OCI-LY1 (cell line): ENCODE measurements around the gene KCNK5.

Source experiments
- H2AFZ ChIP-seq: fragments of 200-600 bp; sonication (generic), shearing (Covaris generic); 2 replicates; pipeline ENCODE4 v1.6.0; 2014; ENCODE audit warnings: antibody characterized with exemption, mild to moderate bottlenecking, low read length
- H3F3A ChIP-seq: fragments of 200-600 bp; sonication (generic), shearing (Covaris generic); 2 replicates; pipeline ENCODE4 v1.6.0; 2014; ENCODE audit warnings: mild to moderate bottlenecking, antibody characterized with exemption, low read length, moderate library complexity; ENCODE audit not compliant: insufficient read depth
- H3K27ac ChIP-seq: fragments of 200-600 bp; sonication (generic); 2 replicates; pipeline ENCODE4 v1.5.1; 2014; ENCODE audit warnings: low read length, mixed run types, mild to moderate bottlenecking, low read depth; ENCODE audit not compliant: poor library complexity, severe bottlenecking
- H3K27me3 ChIP-seq: fragments of 200-600 bp; sonication (generic); 2 replicates; pipeline ENCODE4 v1.6.0; 2014; ENCODE audit warnings: antibody characterized with exemption, mild to moderate bottlenecking, low read length, moderate library complexity; ENCODE audit not compliant: insufficient read depth
- H3K36me3 ChIP-seq: fragments of 200-600 bp; sonication (generic); 2 replicates; pipeline ENCODE4 v1.6.1; 2014; ENCODE audit warnings: mild to moderate bottlenecking, antibody characterized with exemption, low read length, moderate library complexity, mixed read lengths; ENCODE audit not compliant: insufficient read depth
- H3K4me1 ChIP-seq: fragments of 200-600 bp; sonication (generic); 2 replicates; pipeline ENCODE4 v1.5.1; 2014; ENCODE audit warnings: mild to moderate bottlenecking, low read length, moderate library complexity; ENCODE audit not compliant: insufficient read depth, severe bottlenecking
- H3K4me2 ChIP-seq: fragments of 200-600 bp; sonication (generic), shearing (Covaris generic); 2 replicates; pipeline ENCODE4 v1.6.1; 2014; ENCODE audit warnings: low read length
- H3K4me3 ChIP-seq: fragments of 200-600 bp; sonication (generic); 2 replicates; pipeline ENCODE4 v1.5.1; 2014; ENCODE audit warnings: low read length, low read depth, mild to moderate bottlenecking, mixed read lengths; ENCODE audit not compliant: poor library complexity, severe bottlenecking
- H3K79me2 ChIP-seq: fragments of 200-600 bp; shearing (Covaris generic); 2 replicates; pipeline ENCODE4 v1.6.1; 2016; ENCODE audit warnings: mixed run types, low read length, mixed read lengths; ENCODE audit not compliant: insufficient read depth
- H3K9ac ChIP-seq: fragments of 200-600 bp; sonication (generic), shearing (Covaris generic); 2 replicates; pipeline ENCODE4 v1.6.1; 2014; ENCODE audit warnings: mild to moderate bottlenecking, low read length, mixed read lengths
- H3K9me2 ChIP-seq: fragments of 200-600 bp; sonication (generic), shearing (Covaris generic); 2 replicates; pipeline ENCODE4 v1.6.1; 2014; ENCODE audit warnings: low read depth, mild to moderate bottlenecking, low read length, mixed read lengths
- H3K9me3 ChIP-seq: fragments of 200-600 bp; shearing (Covaris generic); 2 replicates; pipeline ENCODE4 v1.6.1; 2014; ENCODE audit warnings: low read length, mixed read lengths
- H4K20me1 ChIP-seq: fragments of 200-600 bp; sonication (generic), shearing (Covaris generic); 2 replicates; pipeline ENCODE4 v1.6.0; 2016; ENCODE audit warnings: mild to moderate bottlenecking, low read length; ENCODE audit not compliant: insufficient read depth
- EZH2 ChIP-seq: fragments of 200-600 bp; sonication (generic), shearing (Covaris generic); IDR thresholded peaks from 2 replicates; pipeline ENCODE4 v1.8.0; 2017; ENCODE audit warnings: borderline replicate concordance, mixed run types, mild to moderate bottlenecking, antibody characterized with exemption, low read length, moderate library complexity, mixed read lengths
- TF ChIP-seq, protein P1 (sequence below): fragments of 200-600 bp; sonication (generic), shearing (Covaris generic); IDR thresholded peaks from 2 replicates; pipeline ENCODE4 v1.5.1; 2017; ENCODE audit warnings: mild to moderate bottlenecking, antibody characterized with exemption, low read length, moderate library complexity, mixed read lengths

Gene KCNK5

DNA sequence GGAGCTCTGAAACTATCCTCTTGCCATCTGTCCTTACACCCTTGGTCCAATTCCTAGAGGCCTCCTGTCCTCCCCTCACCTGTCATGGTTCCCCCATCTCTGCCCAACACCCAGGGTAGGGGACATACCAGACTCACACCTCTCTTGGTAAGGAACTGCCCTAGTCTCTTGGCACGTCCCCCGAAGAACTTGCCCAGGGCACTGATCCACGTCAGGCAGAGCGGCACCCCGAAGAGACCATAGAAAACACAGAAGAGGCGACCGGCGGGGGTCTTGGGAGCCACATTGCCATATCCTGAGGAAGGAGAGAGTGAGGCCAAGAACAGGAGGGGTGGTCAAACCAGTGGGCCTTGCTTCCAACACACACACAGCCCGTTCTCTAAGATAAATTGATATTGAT, 34.8 kb downstream of the KCNK5 start:
- no peak overlapping the region for H3K27ac ChIP-seq
- H3K36me3 ChIP-seq = no peaks in the 10 kb centered on the region
- no peaks in the 10 kb centered on the region for H3F3A ChIP-seq
- no peaks in the 10 kb centered on the region for H3K27me3 ChIP-seq
- no peaks in the 10 kb centered on the region for H3K79me2 ChIP-seq
- H3K4me1 ChIP-seq = no peaks in the 10 kb centered on the region
- H3K9me2 ChIP-seq = no peaks in the 10 kb centered on the region
- H3K9me3 ChIP-seq = no peaks in the 10 kb centered on the region
- no peaks in the 10 kb centered on the region for H4K20me1 ChIP-seq
- TF ChIP-seq, protein P1, sequence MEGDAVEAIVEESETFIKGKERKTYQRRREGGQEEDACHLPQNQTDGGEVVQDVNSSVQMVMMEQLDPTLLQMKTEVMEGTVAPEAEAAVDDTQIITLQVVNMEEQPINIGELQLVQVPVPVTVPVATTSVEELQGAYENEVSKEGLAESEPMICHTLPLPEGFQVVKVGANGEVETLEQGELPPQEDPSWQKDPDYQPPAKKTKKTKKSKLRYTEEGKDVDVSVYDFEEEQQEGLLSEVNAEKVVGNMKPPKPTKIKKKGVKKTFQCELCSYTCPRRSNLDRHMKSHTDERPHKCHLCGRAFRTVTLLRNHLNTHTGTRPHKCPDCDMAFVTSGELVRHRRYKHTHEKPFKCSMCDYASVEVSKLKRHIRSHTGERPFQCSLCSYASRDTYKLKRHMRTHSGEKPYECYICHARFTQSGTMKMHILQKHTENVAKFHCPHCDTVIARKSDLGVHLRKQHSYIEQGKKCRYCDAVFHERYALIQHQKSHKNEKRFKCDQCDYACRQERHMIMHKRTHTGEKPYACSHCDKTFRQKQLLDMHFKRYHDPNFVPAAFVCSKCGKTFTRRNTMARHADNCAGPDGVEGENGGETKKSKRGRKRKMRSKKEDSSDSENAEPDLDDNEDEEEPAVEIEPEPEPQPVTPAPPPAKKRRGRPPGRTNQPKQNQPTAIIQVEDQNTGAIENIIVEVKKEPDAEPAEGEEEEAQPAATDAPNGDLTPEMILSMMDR = no peak
- no peak for TF ChIP-seq EZH2
- no peak overlapping the region for H3K4me2 ChIP-seq
- no peak overlapping the region for H2AFZ ChIP-seq
- H3K9ac ChIP-seq = no peak overlapping the region
- no peak overlapping the region for H3K4me3 ChIP-seq

DNA sequence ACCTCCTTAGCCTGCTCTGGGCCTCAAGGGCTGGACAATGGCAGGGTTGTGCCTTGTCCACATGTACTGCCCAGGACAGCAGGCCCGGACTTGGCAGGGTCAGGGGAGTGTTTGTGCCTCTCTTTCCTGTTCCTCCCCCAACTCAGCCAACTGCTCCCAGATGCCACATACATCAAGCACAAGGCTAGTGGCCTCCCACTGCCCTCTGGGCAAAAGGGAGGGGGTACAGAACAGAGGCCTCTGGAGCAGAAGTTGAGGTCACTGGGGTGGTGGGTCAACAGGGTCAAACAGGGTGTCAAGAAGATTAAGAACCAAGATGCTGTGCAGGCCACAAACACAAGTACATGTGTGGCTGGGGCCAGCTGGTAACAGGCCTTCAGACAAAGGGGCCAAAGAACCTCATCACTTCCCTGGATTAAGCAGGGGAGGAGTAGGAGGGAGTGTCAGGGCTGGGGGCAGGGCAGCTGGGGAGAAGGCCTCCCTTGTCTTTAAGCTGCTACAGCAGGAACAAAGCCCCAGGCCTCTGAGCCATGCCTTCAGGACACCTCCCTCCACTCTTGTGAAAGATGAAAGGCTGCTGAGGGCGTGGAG, 36.0 kb downstream of the KCNK5 start:
- TF ChIP-seq, protein P1 = no peak
- no peak for TF ChIP-seq EZH2
- Histone ChIP-seq H3K4me2 (no peak overlapping the region), H3F3A (no peaks in the 10 kb centered on the region), H3K9me2 (no peaks in the 10 kb centered on the region), H3K27me3 (no peaks in the 10 kb centered on the region; the same call in 1 of the 2 replicates), H3K9me3 (no peaks in the 10 kb centered on the region), H4K20me1 (no peaks in the 10 kb centered on the region), H3K9ac (no peak overlapping the region), H3K79me2 (no peaks in the 10 kb centered on the region), H3K36me3 (no peaks in the 10 kb centered on the region), H3K4me3 (no peak overlapping the region), H3K4me1 (no peaks in the 10 kb centered on the region), H2AFZ (no peak overlapping the region), H3K27ac (no peak overlapping the region)

DNA sequence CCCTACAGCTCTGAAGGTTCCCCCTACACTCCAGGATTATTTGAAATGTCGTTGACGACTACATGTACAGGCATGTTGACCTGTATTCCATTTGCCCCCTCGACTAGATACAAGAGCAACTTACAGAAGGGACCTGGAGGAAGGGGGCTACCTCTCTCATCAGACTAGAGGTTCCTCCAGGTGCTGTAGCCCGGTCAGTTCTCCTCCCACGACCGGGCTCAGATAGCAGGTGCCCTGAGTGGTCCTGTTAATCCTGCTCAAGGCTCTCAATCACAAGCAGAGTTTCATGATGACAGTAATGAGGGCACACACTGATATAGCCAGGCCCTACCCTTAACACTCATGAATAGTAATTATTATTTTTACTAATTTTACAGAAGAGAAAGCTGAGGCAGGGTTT, 36.5 kb downstream of the KCNK5 start:
- Histone ChIP-seq H3F3A (no peaks in the 10 kb centered on the region), H3K27me3 (no peaks in the 10 kb centered on the region; the same call in 1 of the 2 replicates), H3K4me1 (no peaks in the 10 kb centered on the region), H4K20me1 (no peaks in the 10 kb centered on the region), H3K79me2 (no peaks in the 10 kb centered on the region), H3K9ac (no peak overlapping the region), H3K9me3 (no peaks in the 10 kb centered on the region), H3K4me3 (no peak overlapping the region), H2AFZ (no peak overlapping the region), H3K9me2 (no peaks in the 10 kb centered on the region), H3K36me3 (no peaks in the 10 kb centered on the region), H3K4me2 (no peak overlapping the region), H3K27ac (no peak overlapping the region)
- TF ChIP-seq, protein P1 = no peak
- TF ChIP-seq EZH2 = no peak
